ENCODE data around the gene METTL18.

DNA sequence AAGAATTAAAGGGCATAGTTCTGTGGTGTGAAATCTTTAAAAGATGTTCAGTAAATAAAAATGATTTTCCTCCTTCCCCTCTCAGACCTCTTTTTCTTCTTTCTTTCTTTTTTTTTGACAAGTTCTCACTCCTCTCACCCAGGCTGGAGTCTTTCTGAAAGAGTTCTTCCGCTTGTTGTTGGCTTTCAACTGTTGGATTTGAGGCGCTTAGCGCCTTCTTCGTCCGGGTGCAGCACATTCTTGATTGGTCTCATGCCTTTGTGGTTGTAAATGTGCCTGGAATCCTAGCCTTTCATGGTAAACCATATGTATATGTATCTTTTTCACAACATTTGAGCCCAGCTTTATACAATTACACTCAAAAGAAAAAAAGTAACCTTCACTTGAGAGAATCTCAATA, 980 bp upstream of the METTL18 start:
- TF ChIP-seq, protein P1, sequence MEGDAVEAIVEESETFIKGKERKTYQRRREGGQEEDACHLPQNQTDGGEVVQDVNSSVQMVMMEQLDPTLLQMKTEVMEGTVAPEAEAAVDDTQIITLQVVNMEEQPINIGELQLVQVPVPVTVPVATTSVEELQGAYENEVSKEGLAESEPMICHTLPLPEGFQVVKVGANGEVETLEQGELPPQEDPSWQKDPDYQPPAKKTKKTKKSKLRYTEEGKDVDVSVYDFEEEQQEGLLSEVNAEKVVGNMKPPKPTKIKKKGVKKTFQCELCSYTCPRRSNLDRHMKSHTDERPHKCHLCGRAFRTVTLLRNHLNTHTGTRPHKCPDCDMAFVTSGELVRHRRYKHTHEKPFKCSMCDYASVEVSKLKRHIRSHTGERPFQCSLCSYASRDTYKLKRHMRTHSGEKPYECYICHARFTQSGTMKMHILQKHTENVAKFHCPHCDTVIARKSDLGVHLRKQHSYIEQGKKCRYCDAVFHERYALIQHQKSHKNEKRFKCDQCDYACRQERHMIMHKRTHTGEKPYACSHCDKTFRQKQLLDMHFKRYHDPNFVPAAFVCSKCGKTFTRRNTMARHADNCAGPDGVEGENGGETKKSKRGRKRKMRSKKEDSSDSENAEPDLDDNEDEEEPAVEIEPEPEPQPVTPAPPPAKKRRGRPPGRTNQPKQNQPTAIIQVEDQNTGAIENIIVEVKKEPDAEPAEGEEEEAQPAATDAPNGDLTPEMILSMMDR (IDR thresholded peaks at IDR 0.05), result no peak
- no peak for TF ChIP-seq EZH2 (IDR thresholded peaks at IDR 0.05; ENCODE audit: borderline replicate concordance, insufficient read depth, low read depth, low read length, poor library complexity, severe bottlenecking)
